CD4-positive, alpha-beta T cell (primary cell): ENCODE results near the gene IGDCC3. TPM values are rescaled to one million over a fixed set of nuclear protein-coding genes. Genes with fewer than 3 reads are reported as not detected.

Experiments
- ATAC-seq: fragments of 200-7000 bp; cut with Tn5 transposase; one replicate; pipeline ENCODE4 v1.10.0; 2022; ENCODE audit warnings: mild to moderate bottlenecking; ENCODE audit not compliant: poor library complexity
- CTCF ChIA-PET: fragments of 350-600 bp; sonication (Branson Sonifier 250); formaldehyde crosslinking; loops from one replicate; lab custom pipeline; 2021; ENCODE audit warnings: antibody characterized with exemption, inconsistent platforms; lab: Charles Lee
- POLR2A ChIA-PET: fragments of 350-600 bp; sonication (Branson Sonifier 250); formaldehyde crosslinking; loops from one replicate; lab custom pipeline; 2021; ENCODE audit warnings: antibody characterized with exemption, inconsistent platforms; lab: Charles Lee
- DNase-seq, 14 experiments: peaks; one replicate each; pipeline ENCODE4 v3.0.0-alpha.2; 2013 to 2020; ENCODE audit warnings: mixed read lengths in 2 of 14
- H3K27ac ChIP-seq, 2 donors: one replicate each; pipeline versions ENCODE4 v1.5.1 to v1.7.0; 2013; ENCODE audit warnings: low read length in 2 of 2, low read depth in 1 of 2, mild to moderate bottlenecking in 1 of 2
- H3K27me3 ChIP-seq, 2 experiments: 1 replicate in 1 of 2; 2 replicates in 1 of 2; pipeline versions ENCODE4 v1.6.1 to v1.7.0; 2013; ENCODE audit warnings: low read length in 2 of 2, control low read depth in 1 of 2, mild to moderate bottlenecking in 1 of 2, moderate library complexity in 1 of 2; ENCODE audit not compliant: insufficient read depth in 2 of 2, control insufficient read depth in 1 of 2
- H3K36me3 ChIP-seq: one replicate; pipeline ENCODE4 v1.6.1; 2013; ENCODE audit warnings: low read length, control low read depth; ENCODE audit not compliant: insufficient read depth
- H3K4me1 ChIP-seq: one replicate; pipeline ENCODE4 v1.6.1; 2013; ENCODE audit warnings: low read length, control low read depth; ENCODE audit not compliant: insufficient read depth
- H3K4me3 ChIP-seq: one replicate; pipeline ENCODE4 v1.5.1; 2013; ENCODE audit warnings: mild to moderate bottlenecking, low read length, moderate library complexity
- H3K9me3 ChIP-seq, 2 experiments: 1 replicate in 1 of 2; 2 replicates in 1 of 2; pipeline versions ENCODE4 v1.6.1 to v1.7.0; 2013; ENCODE audit warnings: low read length in 2 of 2, mild to moderate bottlenecking in 2 of 2, control low read depth in 1 of 2, moderate library complexity in 1 of 2; ENCODE audit not compliant: control insufficient read depth in 1 of 2, insufficient read depth in 1 of 2
- H3K27ac Mint-ChIP-seq: one replicate; pipeline ENCODE4 v1.8.0; 2020; ENCODE audit warnings: mixed read lengths
- H3K27me3 Mint-ChIP-seq: one replicate; pipeline ENCODE4 v1.8.0; 2021; ENCODE audit warnings: mixed read lengths
- H3K36me3 Mint-ChIP-seq: one replicate; pipeline ENCODE4 v1.8.0; 2021; ENCODE audit warnings: low read depth, mixed read lengths
- H3K4me1 Mint-ChIP-seq: one replicate; pipeline ENCODE4 v1.8.0; 2021; ENCODE audit warnings: low read depth, mixed read lengths
- H3K4me3 Mint-ChIP-seq: one replicate; pipeline ENCODE4 v1.8.0; 2020; ENCODE audit warnings: mild to moderate bottlenecking, mixed read lengths
- H3K9me3 Mint-ChIP-seq: one replicate; pipeline ENCODE4 v1.8.0; 2020; ENCODE audit warnings: mixed read lengths
- CTCF ChIP-seq: fragments of 200-600 bp; IDR thresholded peaks from one replicate; pipeline ENCODE4 v1.8.0; 2022; ENCODE audit warnings: antibody characterized with exemption, mild to moderate bottlenecking
- intact Hi-C, 2 experiments: fragments of 100-400 bp; cut with DNase I in 1 of 2; cut with micrococcal nuclease in 1 of 2; formaldehyde crosslinking; loops; one replicate each; pipeline versions ENCODE4 v1.15.1 to v1.9.0; 2023 to 2025; cut with DNase I, micrococcal nuclease
- total RNA-seq, 174 experiments: library from RNA in 2 of 174; stranded (reverse) in 2 of 174; gene quantifications; one replicate each; pipeline ENCODE4 v1.2.3 and lab custom pipeline; 2021 to 2026

IGDCC3 gene
- total RNA-seq, 2 experiments from 2014 or later: not detected

- H3K27me3 Mint-ChIP-seq: peaks cover 15% of the 10 kb centered on the region
- CTCF ChIA-PET: no interaction called here
- Histone ChIP-seq H3K36me3 (no peaks in the 10 kb centered on the region), H3K4me1 (no peaks in the 10 kb centered on the region), H3K4me3 (no peak overlapping the region), H3K27ac (no peak overlapping the region), H3K27me3 (peaks cover 0 to 12% of the 10 kb centered on the region in 2 experiments), H3K9me3 (no peaks in the 10 kb centered on the region)
- H3K4me3 Mint-ChIP-seq: no peak overlapping the region
- DNase-seq (no peak), ATAC-seq (no peak)
- intact Hi-C loops: no loop called here
- no peaks in the 10 kb centered on the region for H3K4me1 Mint-ChIP-seq
- POLR2A ChIA-PET: no interaction called here
- no peaks in the 10 kb centered on the region for H3K36me3 Mint-ChIP-seq
- no peak for TF ChIP-seq CTCF
- H3K27ac Mint-ChIP-seq: no peak overlapping the region
- H3K9me3 Mint-ChIP-seq: no peaks in the 10 kb centered on the region
Observed at GRCh38 chr15:65329288-65329983, 48.4 kb downstream of the IGDCC3 start.

DNA sequence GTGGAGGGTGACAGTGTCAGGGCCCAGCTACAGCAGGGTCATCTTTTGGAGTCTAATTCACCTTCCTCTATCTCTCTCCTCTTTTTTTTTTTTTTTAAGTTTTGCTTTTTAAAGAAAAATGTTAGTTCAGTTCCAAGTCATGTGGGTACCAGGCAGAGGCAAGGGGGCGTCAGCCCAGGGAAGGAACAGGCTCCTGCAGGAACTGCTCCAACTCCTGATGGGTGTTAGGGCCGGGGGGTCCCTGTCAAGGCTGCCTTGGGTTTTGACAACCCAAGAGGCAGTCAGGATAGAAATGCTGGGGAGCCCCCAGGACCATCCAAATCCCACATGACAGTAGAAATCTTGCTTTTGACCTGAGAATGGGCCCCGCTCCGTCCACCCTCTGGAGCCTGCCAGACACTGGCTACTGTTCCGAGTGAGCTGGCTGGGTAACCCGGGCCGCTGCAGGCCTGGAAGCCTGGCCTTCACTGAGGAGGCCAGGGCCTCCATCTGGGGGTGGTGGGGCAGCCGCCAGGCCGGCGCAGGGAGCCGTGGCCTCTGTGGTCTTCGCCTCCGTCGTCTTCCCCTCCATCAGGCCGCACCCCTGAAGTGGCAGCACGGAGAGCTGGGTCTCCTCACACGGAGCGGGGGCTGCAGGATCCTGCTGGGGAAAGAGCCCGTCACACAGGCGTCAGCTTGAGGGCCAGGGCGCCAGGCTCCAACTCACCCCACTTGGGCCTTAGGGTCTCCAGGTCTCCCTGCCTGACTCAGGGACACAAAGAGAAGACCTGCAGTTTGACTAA is 49.1 kb downstream of the IGDCC3 start:
- Histone ChIP-seq H3K36me3 (no peaks in the 10 kb centered on the region), H3K27me3 (peaks cover 0 to 12% of the 10 kb centered on the region in 2 experiments), H3K4me1 (no peaks in the 10 kb centered on the region), H3K4me3 (no peak overlapping the region), H3K9me3 (no peaks in the 10 kb centered on the region), H3K27ac (no peak overlapping the region)
- ATAC-seq (no peak), DNase-seq (no peak)
- no peaks in the 10 kb centered on the region for H3K4me1 Mint-ChIP-seq
- no peak for TF ChIP-seq CTCF
- H3K27me3 Mint-ChIP-seq: peaks cover 15% of the 10 kb centered on the region
- no peak overlapping the region for H3K27ac Mint-ChIP-seq
- CTCF ChIA-PET: no interaction called here
- no peak overlapping the region for H3K4me3 Mint-ChIP-seq
- intact Hi-C loops: no loop called here
- H3K9me3 Mint-ChIP-seq: no peaks in the 10 kb centered on the region
- no peaks in the 10 kb centered on the region for H3K36me3 Mint-ChIP-seq
- POLR2A ChIA-PET: no interaction called here

- Mint-ChIP-seq H3K4me1 (no peaks in the 10 kb centered on the region), H3K4me3 (no peak overlapping the region), H3K9me3 (no peaks in the 10 kb centered on the region), H3K36me3 (no peaks in the 10 kb centered on the region), H3K27ac (no peak overlapping the region), H3K27me3 (peaks cover 15% of the 10 kb centered on the region)
- Histone ChIP-seq H3K9me3 (no peaks in the 10 kb centered on the region), H3K27ac (no peak overlapping the region), H3K36me3 (no peaks in the 10 kb centered on the region), H3K27me3 (peaks cover 0 to 15% of the 10 kb centered on the region in 2 experiments), H3K4me3 (no peak overlapping the region), H3K4me1 (no peaks in the 10 kb centered on the region)
- DNase-seq (no peak), ATAC-seq (no peak)
- POLR2A ChIA-PET: no interaction called here
- CTCF ChIA-PET: no interaction called here
- intact Hi-C loops: no loop called here
- no peak for TF ChIP-seq CTCF
Observed at GRCh38 chr15:65327651-65328393, 50.0 kb downstream of the IGDCC3 start.
